ENCODE results near the gene CALML4.

Gene CALML4

DNA sequence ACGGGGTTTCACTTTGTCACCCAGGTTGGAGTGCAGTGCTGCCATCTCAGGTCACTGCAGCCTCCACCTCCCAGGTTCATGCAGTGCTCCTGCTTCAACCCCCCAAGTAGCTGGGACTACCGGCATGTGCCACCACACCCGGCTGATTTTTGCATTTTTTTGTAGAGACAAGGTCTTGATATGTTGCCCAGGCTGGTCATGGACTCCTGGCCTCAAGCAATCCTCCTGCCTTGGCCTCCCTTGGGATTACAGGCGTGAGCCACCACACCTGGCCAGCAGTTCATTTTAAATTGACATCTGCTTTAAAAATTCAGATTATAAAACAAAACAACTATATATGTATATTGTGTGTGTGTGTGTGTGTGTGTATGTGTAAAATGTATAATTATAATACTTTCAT lies 38.3 kb downstream of the CALML4 start:
- no peak for TF ChIP-seq POLR2AphosphoS5 (IDR thresholded peaks at IDR 0.05; ENCODE audit: low read depth, low read length)
- no peak for TF ChIP-seq POLR2A (IDR thresholded peaks at IDR 0.05; ENCODE audit: low read depth, low read length)
- no peak for TF ChIP-seq TAF1 (IDR thresholded peaks at IDR 0.05; ENCODE audit: borderline replicate concordance, low read depth, low read length)
- no peak for DNase-seq (ENCODE audit: insufficient read length)
- FAIRE-seq: peak; percentile 66

DNA sequence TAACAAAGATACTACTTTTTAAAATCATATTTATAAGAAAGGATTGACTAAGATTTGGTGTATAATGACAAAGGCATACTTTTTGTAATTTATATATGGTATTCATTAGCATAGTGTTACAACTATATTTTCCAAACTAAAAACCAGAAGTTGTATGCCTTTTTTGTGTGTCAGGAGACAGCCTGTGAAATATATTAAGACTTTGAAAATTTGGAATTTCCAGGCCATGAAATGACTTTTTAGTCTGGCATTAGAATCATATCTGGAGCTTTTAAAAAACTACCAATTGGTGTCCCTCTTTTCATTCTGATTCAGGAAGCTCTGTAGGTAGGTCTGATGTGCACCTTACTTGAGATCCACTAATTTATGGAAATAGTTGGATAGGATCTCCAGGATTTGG lies 41.9 kb downstream of the CALML4 start:
- TF ChIP-seq TAF1 (IDR thresholded peaks at IDR 0.05; ENCODE audit: borderline replicate concordance, low read depth, low read length) (no peak), POLR2AphosphoS5 (IDR thresholded peaks at IDR 0.05; ENCODE audit: low read depth, low read length) (no peak), POLR2A (IDR thresholded peaks at IDR 0.05; ENCODE audit: low read depth, low read length) (no peak)
- no peak for FAIRE-seq

DNA sequence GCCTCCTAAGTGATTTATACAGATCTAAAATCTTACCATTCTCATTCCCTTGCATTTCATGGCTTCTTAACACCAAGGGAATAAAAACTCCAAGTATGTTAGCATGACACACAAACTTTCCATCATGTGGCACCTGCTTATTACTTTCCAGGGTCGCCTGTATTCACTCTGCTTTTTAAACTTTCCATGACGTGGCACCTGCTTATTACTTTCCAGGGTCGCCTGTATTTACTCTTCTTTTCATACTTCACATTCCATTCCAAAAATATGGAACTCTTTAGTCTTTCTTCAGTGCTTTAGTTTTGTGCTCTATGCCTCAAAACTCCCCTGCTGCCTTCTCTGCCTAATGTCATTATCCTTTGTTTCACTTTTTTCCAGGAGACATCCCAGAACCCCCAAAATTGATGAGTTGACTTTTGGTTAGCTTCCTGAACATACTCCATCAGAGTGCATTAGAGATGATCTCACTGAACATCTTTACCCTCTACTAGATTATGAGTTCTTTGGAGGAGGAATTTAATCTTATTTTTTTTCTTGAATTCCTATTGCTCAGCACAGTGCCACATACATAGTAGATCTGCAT lies 47.0 kb downstream of the CALML4 start:
- TF ChIP-seq TAF1 (IDR thresholded peaks at IDR 0.05; ENCODE audit: borderline replicate concordance, low read depth, low read length) (no peak), POLR2AphosphoS5 (IDR thresholded peaks at IDR 0.05; ENCODE audit: low read depth, low read length) (no peak), POLR2A (IDR thresholded peaks at IDR 0.05; ENCODE audit: low read depth, low read length) (no peak)
- DNase-seq (ENCODE audit: insufficient read length) (no peak), FAIRE-seq (peak; percentile 14)

More for the DNA sequence above, 41.9 kb downstream of the CALML4 start:
- no peak for DNase-seq (ENCODE audit: insufficient read length)

DNA sequence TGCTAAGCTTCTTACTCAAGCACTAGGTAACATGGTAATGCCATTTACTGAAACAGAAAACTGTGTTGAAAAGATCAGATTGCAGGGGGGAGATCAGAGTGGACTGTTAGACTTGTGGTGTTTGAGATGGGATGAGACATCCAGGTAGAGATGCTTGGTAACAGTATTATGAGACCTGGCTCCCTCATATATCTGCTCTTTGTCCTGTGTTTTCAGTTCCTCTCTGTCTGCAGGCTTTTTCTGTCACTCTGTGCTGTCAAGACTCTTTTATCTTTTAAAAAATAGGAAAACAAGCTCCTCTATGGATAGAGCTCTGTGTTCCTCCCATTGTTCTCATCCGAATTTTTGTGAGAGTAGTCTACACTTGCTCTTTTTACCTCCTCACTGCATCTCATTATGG lies 48.1 kb downstream of the CALML4 start:
- FAIRE-seq: peak; percentile 9
- DNase-seq (ENCODE audit: insufficient read length): no peak
- TF ChIP-seq POLR2AphosphoS5 (IDR thresholded peaks at IDR 0.05; ENCODE audit: low read depth, low read length) (no peak), TAF1 (IDR thresholded peaks at IDR 0.05; ENCODE audit: borderline replicate concordance, low read depth, low read length) (no peak), POLR2A (IDR thresholded peaks at IDR 0.05; ENCODE audit: low read depth, low read length) (no peak)

DNA sequence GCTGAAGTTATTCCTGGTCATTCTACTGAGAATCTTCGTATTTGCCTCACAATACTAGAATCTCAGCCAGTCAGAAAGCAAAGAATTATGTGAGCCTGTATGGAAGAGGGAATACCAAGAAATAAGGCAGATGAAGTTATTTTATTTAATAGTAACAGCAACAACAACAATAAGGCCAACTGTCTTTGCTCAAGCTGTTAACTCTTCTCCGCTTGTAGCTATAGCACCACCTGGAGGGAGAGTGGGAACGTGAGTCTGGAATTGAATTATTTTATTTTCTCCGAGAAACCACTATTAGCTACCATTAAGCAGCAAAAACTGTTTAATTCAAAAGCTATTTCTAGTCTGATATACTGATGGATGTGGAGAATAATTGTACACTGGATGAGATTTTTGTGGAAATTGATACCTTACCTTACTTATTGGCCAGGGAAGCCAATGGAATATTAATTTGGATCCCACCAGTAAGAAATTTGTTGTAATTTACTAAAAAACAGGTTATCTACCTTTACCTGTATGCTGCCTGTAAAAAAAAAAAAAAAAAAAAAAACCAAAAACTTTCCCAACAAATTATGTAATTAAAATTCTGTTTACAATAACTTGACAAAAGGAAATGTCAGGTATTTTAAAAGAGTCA lies 50.1 kb downstream of the CALML4 start:
- TF ChIP-seq POLR2A (IDR thresholded peaks at IDR 0.05; ENCODE audit: low read depth, low read length): no peak
- no peak for TF ChIP-seq POLR2AphosphoS5 (IDR thresholded peaks at IDR 0.05; ENCODE audit: low read depth, low read length)
- TF ChIP-seq TAF1 (IDR thresholded peaks at IDR 0.05; ENCODE audit: borderline replicate concordance, low read depth, low read length): no peak
- DNase-seq (ENCODE audit: insufficient read length) (no peak), FAIRE-seq (peak; percentile 82)

DNA sequence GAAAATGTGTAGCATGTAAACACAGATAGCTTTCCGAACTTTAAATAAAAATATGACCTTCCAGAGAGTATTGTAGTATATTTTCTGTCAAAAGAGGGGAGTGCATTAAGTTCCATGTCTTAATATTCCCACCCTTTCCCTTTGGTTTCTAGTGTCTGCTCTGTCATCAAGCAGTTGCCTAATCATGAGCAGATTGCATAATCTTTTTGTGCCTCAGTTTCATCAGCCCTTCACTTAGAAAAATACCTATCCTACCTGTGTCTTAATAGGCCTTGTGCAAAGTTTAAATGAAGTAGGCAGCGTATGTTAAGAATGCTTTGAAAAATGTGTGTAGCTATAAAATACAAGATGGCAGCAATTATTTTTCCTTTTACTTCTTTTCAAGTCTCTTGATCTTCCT lies 52.8 kb downstream of the CALML4 start:
- TF ChIP-seq POLR2A (IDR thresholded peaks at IDR 0.05; ENCODE audit: low read depth, low read length): no peak
- no peak for TF ChIP-seq POLR2AphosphoS5 (IDR thresholded peaks at IDR 0.05; ENCODE audit: low read depth, low read length)
- TF ChIP-seq TAF1 (IDR thresholded peaks at IDR 0.05; ENCODE audit: borderline replicate concordance, low read depth, low read length): no peak
- no peak for FAIRE-seq
- DNase-seq (ENCODE audit: insufficient read length): no peak

DNA sequence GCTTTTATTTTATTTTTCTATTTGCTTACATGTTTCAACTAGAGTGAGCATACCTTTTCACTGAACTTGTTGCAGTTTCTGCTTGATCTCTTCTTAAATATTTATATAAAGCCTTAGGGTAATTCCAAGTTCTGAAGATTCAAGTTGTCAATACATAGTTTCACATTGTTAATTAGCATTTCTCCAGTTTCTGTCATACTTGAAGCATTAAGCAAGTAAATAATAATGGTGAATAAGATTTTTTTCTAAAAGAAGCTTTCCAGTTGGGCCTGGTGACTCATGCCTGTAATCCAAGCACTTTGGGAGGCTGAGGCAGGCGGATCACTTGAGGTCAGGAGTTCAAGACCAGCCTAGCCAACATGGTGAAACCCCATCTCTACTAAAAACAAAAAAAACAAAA lies 53.9 kb downstream of the CALML4 start:
- FAIRE-seq: no peak
- TF ChIP-seq TAF1 (IDR thresholded peaks at IDR 0.05; ENCODE audit: borderline replicate concordance, low read depth, low read length): no peak
- no peak for TF ChIP-seq POLR2A (IDR thresholded peaks at IDR 0.05; ENCODE audit: low read depth, low read length)
- no peak for TF ChIP-seq POLR2AphosphoS5 (IDR thresholded peaks at IDR 0.05; ENCODE audit: low read depth, low read length)
- no peak for DNase-seq (ENCODE audit: insufficient read length)

DNA sequence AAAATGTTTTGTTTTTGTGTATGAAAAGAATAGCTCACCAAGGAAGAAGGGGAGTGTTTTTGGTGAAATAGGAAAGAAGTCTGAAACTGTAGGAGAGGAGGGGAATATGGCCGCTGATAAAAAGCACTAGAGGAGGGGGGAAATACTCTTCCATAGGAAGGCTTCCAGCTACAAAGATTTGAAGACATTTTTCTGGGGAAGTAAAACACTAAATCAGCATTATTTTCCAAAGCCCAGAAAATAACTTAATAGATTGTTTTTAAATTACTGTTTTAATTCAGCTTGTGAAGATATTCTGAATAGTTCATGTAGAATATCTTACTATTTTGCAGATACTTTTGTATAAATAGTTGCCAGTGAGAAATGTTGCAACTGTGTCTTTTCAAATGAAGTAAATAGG lies 54.9 kb downstream of the CALML4 start:
- TF ChIP-seq POLR2AphosphoS5 (IDR thresholded peaks at IDR 0.05; ENCODE audit: low read depth, low read length): no peak
- no peak for TF ChIP-seq TAF1 (IDR thresholded peaks at IDR 0.05; ENCODE audit: borderline replicate concordance, low read depth, low read length)
- TF ChIP-seq POLR2A (IDR thresholded peaks at IDR 0.05; ENCODE audit: low read depth, low read length): no peak
- FAIRE-seq (no peak), DNase-seq (ENCODE audit: insufficient read length) (no peak)

DNA sequence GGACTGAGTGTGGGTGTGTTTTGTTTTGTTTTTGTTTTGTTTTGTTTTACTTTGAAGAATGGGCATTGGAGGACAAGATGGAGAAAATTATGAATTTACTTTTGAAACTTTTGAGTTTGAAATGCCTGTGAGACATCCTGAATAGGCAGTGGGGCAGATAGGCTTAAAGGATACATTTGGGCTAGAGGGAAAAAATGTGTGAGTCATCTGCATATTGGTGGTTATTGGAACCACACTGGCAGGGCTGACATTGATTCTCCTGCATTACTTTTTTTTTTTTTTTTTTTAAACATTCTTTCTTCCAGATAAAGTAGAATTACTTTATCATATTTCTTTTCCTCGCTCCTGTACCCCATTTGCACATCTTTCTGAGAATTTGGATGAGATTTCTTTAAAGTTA lies 56.1 kb downstream of the CALML4 start:
- no peak for DNase-seq (ENCODE audit: insufficient read length)
- FAIRE-seq: no peak
- TF ChIP-seq POLR2AphosphoS5 (IDR thresholded peaks at IDR 0.05; ENCODE audit: low read depth, low read length): no peak
- TF ChIP-seq TAF1 (IDR thresholded peaks at IDR 0.05; ENCODE audit: borderline replicate concordance, low read depth, low read length): no peak
- TF ChIP-seq POLR2A (IDR thresholded peaks at IDR 0.05; ENCODE audit: low read depth, low read length): no peak

DNA sequence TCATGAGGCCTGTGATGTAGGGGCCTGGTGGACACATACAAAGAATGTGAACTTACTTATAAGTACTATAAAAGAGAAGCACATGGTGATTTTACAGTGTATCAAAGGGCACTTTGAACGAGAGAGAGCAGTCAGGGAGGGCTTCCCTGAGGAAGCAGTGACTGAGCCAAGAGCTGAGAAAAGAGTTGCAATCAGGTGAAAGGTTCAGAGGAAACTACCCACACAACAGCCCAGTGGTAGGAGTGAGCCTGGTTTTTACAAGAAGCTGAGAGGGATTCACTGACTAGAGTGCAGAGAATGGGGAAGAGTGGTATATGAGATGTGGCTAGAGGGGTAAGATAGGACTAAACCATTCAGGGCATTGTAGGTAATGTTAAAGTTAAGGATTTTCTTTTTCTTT lies 57.1 kb downstream of the CALML4 start:
- DNase-seq (ENCODE audit: insufficient read length): no peak
- no peak for TF ChIP-seq TAF1 (IDR thresholded peaks at IDR 0.05; ENCODE audit: borderline replicate concordance, low read depth, low read length)
- no peak for TF ChIP-seq POLR2A (IDR thresholded peaks at IDR 0.05; ENCODE audit: low read depth, low read length)
- no peak for TF ChIP-seq POLR2AphosphoS5 (IDR thresholded peaks at IDR 0.05; ENCODE audit: low read depth, low read length)
- FAIRE-seq: no peak

DNA sequence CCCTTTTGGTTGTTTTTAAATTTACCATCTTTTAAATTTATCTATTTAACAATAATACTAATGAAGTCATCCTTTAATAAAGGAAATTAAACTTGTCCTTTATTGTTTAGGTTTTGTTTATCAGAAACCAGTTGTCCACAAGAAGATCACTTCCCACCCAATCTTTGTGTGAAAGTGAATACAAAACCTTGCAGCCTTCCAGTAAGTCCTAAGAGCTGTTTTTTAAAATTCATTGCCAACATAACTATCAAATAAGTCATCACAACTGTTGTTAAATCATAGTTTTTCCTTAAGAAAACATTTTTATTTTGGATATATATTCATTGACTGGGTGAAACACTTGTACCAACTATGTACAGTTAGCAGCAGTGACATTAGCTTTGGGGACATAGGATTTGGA lies 59.4 kb downstream of the CALML4 start:
- FAIRE-seq (no peak), DNase-seq (ENCODE audit: insufficient read length) (no peak)
- TF ChIP-seq POLR2AphosphoS5 (IDR thresholded peaks at IDR 0.05; ENCODE audit: low read depth, low read length): no peak
- TF ChIP-seq POLR2A (IDR thresholded peaks at IDR 0.05; ENCODE audit: low read depth, low read length): no peak
- TF ChIP-seq TAF1 (IDR thresholded peaks at IDR 0.05; ENCODE audit: borderline replicate concordance, low read depth, low read length): no peak

DNA sequence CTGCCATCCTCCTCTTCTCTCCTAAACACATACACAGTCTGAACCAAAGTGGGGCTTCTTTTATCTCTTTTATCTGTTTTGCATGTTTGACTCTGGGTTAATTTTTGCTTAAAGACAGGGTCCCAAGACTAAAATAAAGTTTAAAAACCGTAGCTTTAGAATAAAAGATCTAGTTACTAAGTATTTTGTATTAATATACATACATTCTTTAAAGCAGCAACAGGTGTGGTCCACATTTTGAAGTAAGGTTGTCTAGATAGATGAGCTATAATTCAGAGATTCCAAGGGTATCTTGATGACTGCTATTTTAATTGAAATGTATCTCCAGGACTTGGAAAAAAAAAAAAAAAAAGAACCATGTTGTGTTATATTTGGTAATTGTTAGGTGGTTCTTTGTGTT lies 61.3 kb downstream of the CALML4 start:
- DNase-seq (ENCODE audit: insufficient read length) (no peak), FAIRE-seq (no peak)
- TF ChIP-seq TAF1 (IDR thresholded peaks at IDR 0.05; ENCODE audit: borderline replicate concordance, low read depth, low read length): no peak
- no peak for TF ChIP-seq POLR2A (IDR thresholded peaks at IDR 0.05; ENCODE audit: low read depth, low read length)
- TF ChIP-seq POLR2AphosphoS5 (IDR thresholded peaks at IDR 0.05; ENCODE audit: low read depth, low read length): no peak

Data from GM12892 (cell line).